WTC11 (cell line): ENCODE results near the gene CAP1. TPM values are rescaled to one million over a fixed set of nuclear protein-coding genes. Genes with fewer than 3 reads are reported as not detected.

Experiments used
- ATAC-seq: fragments of 200-7000 bp; cut with Tn5 transposase; 2 replicates; pipeline ENCODE4 v1.10.0; 2021; ENCODE audit warnings: mild to moderate bottlenecking, moderate library complexity
- CTCF ChIA-PET: fragments of 300-600 bp; sonication (Branson Sonifier 250); formaldehyde crosslinking; loops from one replicate; lab custom pipeline; 2021; ENCODE audit warnings: antibody characterized with exemption; lab: Charles Lee
- POLR2A ChIA-PET: fragments of 350-600 bp; sonication (Branson Sonifier 250); formaldehyde crosslinking; loops from one replicate; lab custom pipeline; 2021; ENCODE audit warnings: antibody characterized with exemption; lab: Charles Lee
- DNase-seq: peaks from one replicate; pipeline ENCODE4 v3.0.0; 2021; ENCODE audit warnings: low spot score
- H3K27ac Mint-ChIP-seq: 2 replicates; pipeline ENCODE4 v1.8.0; 2021; ENCODE audit warnings: mixed read lengths
- H3K27me3 Mint-ChIP-seq: 2 replicates; pipeline ENCODE4 v1.8.0; 2021; ENCODE audit warnings: low read depth, mild to moderate bottlenecking, moderate library complexity, mixed read lengths
- H3K36me3 Mint-ChIP-seq: 2 replicates; pipeline ENCODE4 v1.8.0; 2021; ENCODE audit warnings: mixed read lengths
- H3K4me1 Mint-ChIP-seq: 2 replicates; pipeline ENCODE4 v1.8.0; 2022; ENCODE audit warnings: mixed read lengths
- H3K4me3 Mint-ChIP-seq: 2 replicates; pipeline ENCODE4 v1.8.0; 2021; ENCODE audit warnings: mild to moderate bottlenecking, moderate library complexity, mixed read lengths
- H3K9me3 Mint-ChIP-seq: 2 replicates; pipeline ENCODE4 v1.8.0; 2021; ENCODE audit warnings: mixed read lengths
- CBFB ChIP-seq: sonication (generic); formaldehyde crosslinking; IDR thresholded peaks from 2 replicates; pipeline ENCODE4 v1.8.1; 2022; ENCODE audit warnings: mild to moderate bottlenecking, low read depth, missing genetic modification reagents
- SMAD4 ChIP-seq: sonication (generic); formaldehyde crosslinking; IDR thresholded peaks from 2 replicates; pipeline ENCODE4 v1.8.0; 2022; ENCODE audit warnings: mild to moderate bottlenecking, missing genetic modification reagents
- TP53 ChIP-seq: sonication (generic); formaldehyde crosslinking; IDR thresholded peaks from 2 replicates; pipeline ENCODE4 v1.8.1; 2023; ENCODE audit warnings: mild to moderate bottlenecking, missing genetic modification reagents
- ZNF138 ChIP-seq: sonication (generic); formaldehyde crosslinking; conservative IDR thresholded peaks from 2 replicates; pipeline ENCODE4 v1.8.1; 2022; ENCODE audit warnings: mild to moderate bottlenecking, moderate library complexity, missing genetic modification reagents
- ZNF317 ChIP-seq: sonication (generic); formaldehyde crosslinking; IDR thresholded peaks from 2 replicates; pipeline ENCODE4 v1.8.1; 2023; ENCODE audit warnings: low read depth, mild to moderate bottlenecking, moderate library complexity, missing genetic modification reagents, borderline replicate concordance
- total RNA-seq: library from RNA; stranded (reverse); gene quantifications from 3 replicates; pipeline ENCODE4 v1.2.3, GENCODE V29; 2021
- TF ChIP-seq, protein P1 (sequence below): fragments of 250-450 bp; sonication (Bioruptor Pico); IDR thresholded peaks from 2 replicates; pipeline ENCODE4 v1.9.0; 2021; ENCODE audit warnings: mild to moderate bottlenecking
- TF ChIP-seq, protein P2 (sequence below): sonication (generic); formaldehyde crosslinking; IDR thresholded peaks from 2 replicates; pipeline ENCODE4 v1.8.1; 2022; ENCODE audit warnings: mild to moderate bottlenecking, moderate library complexity, missing genetic modification reagents
- TF ChIP-seq, protein P3 (sequence below): sonication (generic); formaldehyde crosslinking; IDR thresholded peaks from 2 replicates; pipeline ENCODE4 v1.8.0; 2023; ENCODE audit warnings: missing genetic modification reagents
- TF ChIP-seq, protein P4 (sequence below): fragments of 200-600 bp; IDR thresholded peaks from 2 replicates; pipeline ENCODE4 v1.8.0; 2022; ENCODE audit warnings: antibody characterized with exemption
- TF ChIP-seq, protein P5 (sequence below): sonication (generic); formaldehyde crosslinking; IDR thresholded peaks from 2 replicates; pipeline ENCODE4 v1.8.1; 2023; ENCODE audit warnings: mild to moderate bottlenecking, missing genetic modification reagents
- TF ChIP-seq, protein P6 (sequence below): sonication (generic); formaldehyde crosslinking; IDR thresholded peaks from 2 replicates; pipeline ENCODE4 v1.8.1; 2022; ENCODE audit warnings: missing genetic modification reagents, borderline replicate concordance

CAP1 gene
- total RNA-seq, 1 experiment from 2014 or later, result 304 TPM

DNA sequence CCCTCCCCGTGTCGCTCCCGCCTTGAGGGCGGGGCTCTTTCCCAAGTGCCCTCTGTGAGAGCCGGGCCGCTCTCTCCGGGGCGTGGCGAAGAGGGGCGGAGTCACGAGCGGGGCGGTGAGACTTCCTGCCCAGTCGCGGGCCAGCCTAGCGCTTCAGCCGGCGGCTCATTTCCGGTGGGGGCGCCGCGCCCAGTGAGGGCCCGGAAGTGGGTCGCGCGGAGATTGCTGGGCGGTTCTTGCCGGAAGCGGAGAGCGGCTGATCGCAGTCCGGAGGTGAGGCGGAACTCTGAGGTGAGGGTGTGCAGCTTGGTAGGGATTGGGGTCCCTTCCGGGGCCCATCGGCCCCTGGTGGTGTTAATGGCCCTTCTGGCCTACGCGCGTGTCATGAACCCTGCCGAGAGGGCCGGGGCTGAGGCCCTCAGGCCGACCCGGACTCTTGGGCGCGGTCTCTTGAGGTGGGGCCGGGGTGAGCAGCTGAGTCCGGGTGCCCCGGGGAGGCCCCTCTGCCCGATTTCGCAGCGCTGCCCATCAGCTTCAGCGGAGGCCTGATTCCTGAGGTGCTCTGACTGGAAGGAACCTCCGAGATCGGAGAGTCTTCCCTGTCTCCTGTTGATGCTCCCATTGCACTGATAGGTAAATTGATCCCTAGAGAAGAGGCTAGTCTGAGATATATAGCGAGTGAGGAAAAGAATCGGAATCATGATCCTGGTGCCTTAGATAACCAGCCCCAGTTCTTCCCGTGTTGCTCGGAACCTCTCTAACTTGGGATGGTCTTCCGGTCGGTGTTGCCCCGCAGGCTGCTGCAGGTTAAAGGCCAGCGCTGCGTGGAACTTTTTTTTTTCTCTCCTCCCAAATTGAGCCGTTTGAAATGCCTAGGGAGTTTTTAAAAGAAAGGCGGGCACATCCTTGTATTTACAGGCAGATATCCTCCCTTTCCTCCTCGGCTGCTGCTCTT is at the start of gene CAP1 (continued):
- TF ChIP-seq, protein P1, sequence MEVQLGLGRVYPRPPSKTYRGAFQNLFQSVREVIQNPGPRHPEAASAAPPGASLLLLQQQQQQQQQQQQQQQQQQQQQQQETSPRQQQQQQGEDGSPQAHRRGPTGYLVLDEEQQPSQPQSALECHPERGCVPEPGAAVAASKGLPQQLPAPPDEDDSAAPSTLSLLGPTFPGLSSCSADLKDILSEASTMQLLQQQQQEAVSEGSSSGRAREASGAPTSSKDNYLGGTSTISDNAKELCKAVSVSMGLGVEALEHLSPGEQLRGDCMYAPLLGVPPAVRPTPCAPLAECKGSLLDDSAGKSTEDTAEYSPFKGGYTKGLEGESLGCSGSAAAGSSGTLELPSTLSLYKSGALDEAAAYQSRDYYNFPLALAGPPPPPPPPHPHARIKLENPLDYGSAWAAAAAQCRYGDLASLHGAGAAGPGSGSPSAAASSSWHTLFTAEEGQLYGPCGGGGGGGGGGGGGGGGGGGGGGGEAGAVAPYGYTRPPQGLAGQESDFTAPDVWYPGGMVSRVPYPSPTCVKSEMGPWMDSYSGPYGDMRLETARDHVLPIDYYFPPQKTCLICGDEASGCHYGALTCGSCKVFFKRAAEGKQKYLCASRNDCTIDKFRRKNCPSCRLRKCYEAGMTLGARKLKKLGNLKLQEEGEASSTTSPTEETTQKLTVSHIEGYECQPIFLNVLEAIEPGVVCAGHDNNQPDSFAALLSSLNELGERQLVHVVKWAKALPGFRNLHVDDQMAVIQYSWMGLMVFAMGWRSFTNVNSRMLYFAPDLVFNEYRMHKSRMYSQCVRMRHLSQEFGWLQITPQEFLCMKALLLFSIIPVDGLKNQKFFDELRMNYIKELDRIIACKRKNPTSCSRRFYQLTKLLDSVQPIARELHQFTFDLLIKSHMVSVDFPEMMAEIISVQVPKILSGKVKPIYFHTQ (CRISPR knock-in tag), result no peak; the same call in 1 of the 2 replicates
- no peak for TF ChIP-seq CBFB (CRISPR knock-in tag)
- TF ChIP-seq, protein P2, sequence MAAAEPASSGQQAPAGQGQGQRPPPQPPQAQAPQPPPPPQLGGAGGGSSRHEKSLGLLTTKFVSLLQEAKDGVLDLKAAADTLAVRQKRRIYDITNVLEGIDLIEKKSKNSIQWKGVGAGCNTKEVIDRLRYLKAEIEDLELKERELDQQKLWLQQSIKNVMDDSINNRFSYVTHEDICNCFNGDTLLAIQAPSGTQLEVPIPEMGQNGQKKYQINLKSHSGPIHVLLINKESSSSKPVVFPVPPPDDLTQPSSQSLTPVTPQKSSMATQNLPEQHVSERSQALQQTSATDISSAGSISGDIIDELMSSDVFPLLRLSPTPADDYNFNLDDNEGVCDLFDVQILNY (CRISPR knock-in tag), result no peak; the same call in 1 of the 2 replicates
- TF ChIP-seq, protein P3, sequence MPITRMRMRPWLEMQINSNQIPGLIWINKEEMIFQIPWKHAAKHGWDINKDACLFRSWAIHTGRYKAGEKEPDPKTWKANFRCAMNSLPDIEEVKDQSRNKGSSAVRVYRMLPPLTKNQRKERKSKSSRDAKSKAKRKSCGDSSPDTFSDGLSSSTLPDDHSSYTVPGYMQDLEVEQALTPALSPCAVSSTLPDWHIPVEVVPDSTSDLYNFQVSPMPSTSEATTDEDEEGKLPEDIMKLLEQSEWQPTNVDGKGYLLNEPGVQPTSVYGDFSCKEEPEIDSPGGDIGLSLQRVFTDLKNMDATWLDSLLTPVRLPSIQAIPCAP, result no peak
- TF ChIP-seq TP53 (CRISPR knock-in tag), result no peak
- no peak for TF ChIP-seq ZNF138 (CRISPR knock-in tag)
- no peak for TF ChIP-seq SMAD4 (CRISPR knock-in tag)
- TF ChIP-seq ZNF317 (CRISPR knock-in tag), result no peak
- TF ChIP-seq, protein P4, sequence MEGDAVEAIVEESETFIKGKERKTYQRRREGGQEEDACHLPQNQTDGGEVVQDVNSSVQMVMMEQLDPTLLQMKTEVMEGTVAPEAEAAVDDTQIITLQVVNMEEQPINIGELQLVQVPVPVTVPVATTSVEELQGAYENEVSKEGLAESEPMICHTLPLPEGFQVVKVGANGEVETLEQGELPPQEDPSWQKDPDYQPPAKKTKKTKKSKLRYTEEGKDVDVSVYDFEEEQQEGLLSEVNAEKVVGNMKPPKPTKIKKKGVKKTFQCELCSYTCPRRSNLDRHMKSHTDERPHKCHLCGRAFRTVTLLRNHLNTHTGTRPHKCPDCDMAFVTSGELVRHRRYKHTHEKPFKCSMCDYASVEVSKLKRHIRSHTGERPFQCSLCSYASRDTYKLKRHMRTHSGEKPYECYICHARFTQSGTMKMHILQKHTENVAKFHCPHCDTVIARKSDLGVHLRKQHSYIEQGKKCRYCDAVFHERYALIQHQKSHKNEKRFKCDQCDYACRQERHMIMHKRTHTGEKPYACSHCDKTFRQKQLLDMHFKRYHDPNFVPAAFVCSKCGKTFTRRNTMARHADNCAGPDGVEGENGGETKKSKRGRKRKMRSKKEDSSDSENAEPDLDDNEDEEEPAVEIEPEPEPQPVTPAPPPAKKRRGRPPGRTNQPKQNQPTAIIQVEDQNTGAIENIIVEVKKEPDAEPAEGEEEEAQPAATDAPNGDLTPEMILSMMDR, result no peak
- TF ChIP-seq, protein P5, sequence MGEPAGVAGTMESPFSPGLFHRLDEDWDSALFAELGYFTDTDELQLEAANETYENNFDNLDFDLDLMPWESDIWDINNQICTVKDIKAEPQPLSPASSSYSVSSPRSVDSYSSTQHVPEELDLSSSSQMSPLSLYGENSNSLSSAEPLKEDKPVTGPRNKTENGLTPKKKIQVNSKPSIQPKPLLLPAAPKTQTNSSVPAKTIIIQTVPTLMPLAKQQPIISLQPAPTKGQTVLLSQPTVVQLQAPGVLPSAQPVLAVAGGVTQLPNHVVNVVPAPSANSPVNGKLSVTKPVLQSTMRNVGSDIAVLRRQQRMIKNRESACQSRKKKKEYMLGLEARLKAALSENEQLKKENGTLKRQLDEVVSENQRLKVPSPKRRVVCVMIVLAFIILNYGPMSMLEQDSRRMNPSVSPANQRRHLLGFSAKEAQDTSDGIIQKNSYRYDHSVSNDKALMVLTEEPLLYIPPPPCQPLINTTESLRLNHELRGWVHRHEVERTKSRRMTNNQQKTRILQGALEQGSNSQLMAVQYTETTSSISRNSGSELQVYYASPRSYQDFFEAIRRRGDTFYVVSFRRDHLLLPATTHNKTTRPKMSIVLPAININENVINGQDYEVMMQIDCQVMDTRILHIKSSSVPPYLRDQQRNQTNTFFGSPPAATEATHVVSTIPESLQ (CRISPR knock-in tag), result no peak
- TF ChIP-seq, protein P6, sequence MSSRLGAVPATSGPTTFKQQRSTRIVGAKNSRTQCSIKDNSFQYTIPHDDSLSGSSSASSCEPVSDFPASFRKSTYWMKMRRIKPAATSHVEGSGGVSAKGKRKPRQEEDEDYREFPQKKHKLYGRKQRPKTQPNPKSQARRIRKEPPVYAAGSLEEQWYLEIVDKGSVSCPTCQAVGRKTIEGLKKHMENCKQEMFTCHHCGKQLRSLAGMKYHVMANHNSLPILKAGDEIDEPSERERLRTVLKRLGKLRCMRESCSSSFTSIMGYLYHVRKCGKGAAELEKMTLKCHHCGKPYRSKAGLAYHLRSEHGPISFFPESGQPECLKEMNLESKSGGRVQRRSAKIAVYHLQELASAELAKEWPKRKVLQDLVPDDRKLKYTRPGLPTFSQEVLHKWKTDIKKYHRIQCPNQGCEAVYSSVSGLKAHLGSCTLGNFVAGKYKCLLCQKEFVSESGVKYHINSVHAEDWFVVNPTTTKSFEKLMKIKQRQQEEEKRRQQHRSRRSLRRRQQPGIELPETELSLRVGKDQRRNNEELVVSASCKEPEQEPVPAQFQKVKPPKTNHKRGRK (CRISPR knock-in tag), result no peak

DNA sequence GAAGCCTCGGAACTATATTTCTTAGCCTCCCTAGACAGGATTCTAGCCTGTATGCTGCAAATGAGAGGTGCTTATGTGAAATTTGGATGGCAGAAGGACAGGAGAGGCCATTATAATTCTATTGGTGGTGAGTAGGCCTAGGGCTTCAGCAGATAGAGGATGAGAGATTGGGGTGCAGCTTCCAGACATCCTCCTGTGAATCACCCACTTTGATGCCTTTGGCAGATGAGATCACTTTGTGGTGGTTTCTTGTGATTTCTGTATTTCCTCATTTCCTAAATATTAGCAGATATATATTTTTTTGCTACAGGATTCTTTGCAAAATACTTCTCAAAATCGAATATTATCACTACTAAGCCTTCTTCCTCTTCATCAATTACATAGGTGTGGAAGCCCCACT is 48.3 kb upstream of the CAP1 start:
- Mint-ChIP-seq H3K36me3 (no peaks in the 10 kb centered on the region), H3K27ac (no peak overlapping the region), H3K9me3 (no peaks in the 10 kb centered on the region), H3K27me3 (no peaks in the 10 kb centered on the region), H3K4me1 (peaks cover 3% of the 10 kb centered on the region; the same call in 1 of the 2 replicates), H3K4me3 (no peak overlapping the region)
- POLR2A ChIA-PET, result no interaction called here
- ATAC-seq, result no peak
- TF ChIP-seq CBFB (CRISPR knock-in tag), result no peak
- no peak for DNase-seq
- CTCF ChIA-PET, result interaction anchor here (1.0 to 1.2 kb wide), 2 partner anchors 72 to 386 kb away, joined by 3 read pairs; no protein-coding TSS in a partner anchor
